A673 (cell line): ENCODE measurements around the gene ARL4D. TPM values are rescaled to one million over a fixed set of nuclear protein-coding genes. Genes with fewer than 3 reads are reported as not detected.

Experiments used
- BruUV-seq: library from RNA; stranded (reverse); fragments of 400-500 nt; replicated peaks from 2 replicates; lab custom pipeline; 2021; lab: Mats Ljungman, UMichigan
- CTCF ChIA-PET: fragments of 300-600 bp; sonication (Branson Sonifier 250); formaldehyde crosslinking; loops from one replicate; lab custom pipeline; 2022; ENCODE audit warnings: antibody characterized with exemption; lab: Charles Lee
- POLR2A ChIA-PET: fragments of 300-600 bp; sonication (Branson Sonifier 250); formaldehyde crosslinking; loops from one replicate; lab custom pipeline; 2022; ENCODE audit warnings: antibody characterized with exemption; ENCODE audit not compliant: low non-redundant PET; lab: Charles Lee
- DNase-seq: peaks from one replicate; pipeline ENCODE4 v3.0.0-alpha.2; 2015; ENCODE audit warnings: low spot score
- H3K27ac ChIP-seq: fragments of 200-600 bp; sonication (generic); 2 replicates; pipeline ENCODE4 v1.5.1; 2016; ENCODE audit warnings: mixed run types, low read depth, mild to moderate bottlenecking, mixed read lengths, antibody characterized with exemption, low read length; ENCODE audit not compliant: poor library complexity, severe bottlenecking
- H3K27me3 ChIP-seq: fragments of 200-600 bp; sonication (generic); replicated peaks from 2 replicates; pipeline ENCODE4 v1.6.1; 2017; ENCODE audit warnings: mixed run types, low read depth, mild to moderate bottlenecking, mixed read lengths, antibody characterized with exemption, low read length; ENCODE audit not compliant: insufficient read depth, poor library complexity
- H3K36me3 ChIP-seq: fragments of 200-600 bp; sonication (generic); 2 replicates; pipeline ENCODE4 v1.6.1; 2016; ENCODE audit warnings: mixed run types, mild to moderate bottlenecking, mixed read lengths, antibody characterized with exemption, low read length; ENCODE audit not compliant: insufficient read depth, poor library complexity, severe bottlenecking
- H3K4me1 ChIP-seq: fragments of 200-600 bp; sonication (generic); 2 replicates; pipeline ENCODE4 v1.6.1; 2017; ENCODE audit warnings: mixed run types, mild to moderate bottlenecking, mixed read lengths, antibody characterized with exemption, low read length; ENCODE audit not compliant: insufficient read depth, poor library complexity, severe bottlenecking
- H3K4me3 ChIP-seq: fragments of 200-600 bp; sonication (generic); 2 replicates; pipeline ENCODE4 v1.5.1; 2016; ENCODE audit warnings: low read depth, mixed run types, mild to moderate bottlenecking, mixed read lengths, low read length; ENCODE audit not compliant: poor library complexity, severe bottlenecking
- H3K9me3 ChIP-seq: fragments of 200-600 bp; sonication (generic); 2 replicates; pipeline ENCODE4 v1.6.1; 2016; ENCODE audit warnings: mixed run types, low read depth, mild to moderate bottlenecking, mixed read lengths, antibody characterized with exemption, low read length; ENCODE audit not compliant: poor library complexity, severe bottlenecking
- CTCF ChIP-seq: fragments of 300-800, 200-600 bp; sonication (generic); conservative IDR thresholded peaks from 2 replicates; pipeline ENCODE4 v1.5.1; 2017; ENCODE audit warnings: low read depth, mild to moderate bottlenecking, antibody characterized with exemption, low read length, moderate library complexity, mixed read lengths
- EZH2 ChIP-seq: fragments of 200-600 bp; sonication (generic); IDR thresholded peaks from 2 replicates; pipeline ENCODE4 v1.6.1; 2017; ENCODE audit warnings: borderline replicate concordance, low read depth, mild to moderate bottlenecking, mixed read lengths, antibody characterized with exemption, low read length; ENCODE audit not compliant: poor library complexity, severe bottlenecking
- intact Hi-C: fragments of 100-400 bp; cut with micrococcal nuclease; formaldehyde crosslinking; loops from one replicate; pipeline ENCODE4 v1.10.0; 2022; ENCODE audit not compliant: unreplicated experiment
- total RNA-seq: library from RNA; stranded (reverse); gene quantifications from 2 replicates; pipeline ENCODE4 v1.2.3, GENCODE V29; 2021

Gene ARL4D
- total RNA-seq, 1 experiment from 2014 or later: 4.3 TPM

- BruUV-seq: no TSS peak
- H3K27me3 ChIP-seq: no peaks in the 10 kb centered on the region
- no peak for DNase-seq
Observed at GRCh38 chr17:43405861-43406260, 7.1 kb downstream of the ARL4D start.

GRCh38 chr17:43406676-43407645 lies 8.2 kb downstream of the ARL4D start:
- no peaks in the 10 kb centered on the region for H3K27me3 ChIP-seq
- no peak overlapping the region for H3K4me3 ChIP-seq
- no peaks in the 10 kb centered on the region for H3K36me3 ChIP-seq
- intact Hi-C loops: no loop called here
- ChIA-PET POLR2A (interaction anchor here (0.6 kb wide), 1 partner anchor 8 kb away, joined by 3 read pairs; the partner anchor contains the start of gene ARL4D), CTCF (no interaction called here)
- TF ChIP-seq EZH2 (no peak), CTCF (no peak)
- DNase-seq: no peak
- no peak overlapping the region for H3K27ac ChIP-seq
- BruUV-seq: no TSS peak
- H3K9me3 ChIP-seq: no peaks in the 10 kb centered on the region
- peaks cover 18% of the 10 kb centered on the region for H3K4me1 ChIP-seq

More at GRCh38 chr17:43405861-43406260, 7.1 kb downstream of the ARL4D start:
- POLR2A ChIA-PET: no interaction called here
- H3K4me3 ChIP-seq: no peak overlapping the region
- no peaks in the 10 kb centered on the region for H3K36me3 ChIP-seq
- TF ChIP-seq EZH2 (no peak), CTCF (no peak)
- no peak overlapping the region for H3K27ac ChIP-seq
- CTCF ChIA-PET: no interaction called here
- no peaks in the 10 kb centered on the region for H3K9me3 ChIP-seq
- intact Hi-C loops: no loop called here
- H3K4me1 ChIP-seq: peaks cover 10% of the 10 kb centered on the region

GRCh38 chr17:43409131-43409530 lies 10.3 kb downstream of the ARL4D start:
- H3K4me1 ChIP-seq: peaks cover 27% of the 10 kb centered on the region
- no peaks in the 10 kb centered on the region for H3K27me3 ChIP-seq
- H3K9me3 ChIP-seq: no peaks in the 10 kb centered on the region
- DNase-seq: no peak
- POLR2A ChIA-PET: interaction anchor here (0.7 kb wide), 1 partner anchor 61 kb away, joined by 6 read pairs; no protein-coding TSS in a partner anchor
- no peaks in the 10 kb centered on the region for H3K36me3 ChIP-seq
- no peak for TF ChIP-seq CTCF
- no peak for TF ChIP-seq EZH2
- H3K27ac ChIP-seq: peak overlapping the region; percentile 81
- no peak overlapping the region for H3K4me3 ChIP-seq
- no TSS peak for BruUV-seq
- CTCF ChIA-PET: no interaction called here
- intact Hi-C loops: no loop called here
